Right ventricle myocardium superior (tissue), 1 donor: ENCODE data around the gene ZNF213. TPM values are rescaled to one million over a fixed set of nuclear protein-coding genes. Genes with fewer than 3 reads are reported as not detected.

Source experiments
- ATAC-seq: fragments of 200-7000 bp; cut with Tn5 transposase; one replicate; pipeline ENCODE4 v1.9.1; 2020; ENCODE audit warnings: mild to moderate bottlenecking; ENCODE audit not compliant: poor library complexity
- DNase-seq: peaks from one replicate; pipeline ENCODE4 v3.0.0-alpha.2; 2020
- intact Hi-C: fragments of 100-400 bp; cut with DNase I; formaldehyde crosslinking; loops from one replicate; pipeline ENCODE4 v1.11.2; 2022
- total RNA-seq: library from RNA; stranded (reverse); fragmentation: NEBNext Ultra II Directional; extraction: Animal tissue kit (Norgen Biotek cat#: 25700); gene quantifications from one replicate; pipeline ENCODE4 v1.2.1, GENCODE V29; 2021
- donor health status: DM: no; HTN: yes; CAD: no; lungs with severe emphysema.

ZNF213 gene
- total RNA-seq, 1 donor from 2014 or later, result 6.1 TPM

DNA sequence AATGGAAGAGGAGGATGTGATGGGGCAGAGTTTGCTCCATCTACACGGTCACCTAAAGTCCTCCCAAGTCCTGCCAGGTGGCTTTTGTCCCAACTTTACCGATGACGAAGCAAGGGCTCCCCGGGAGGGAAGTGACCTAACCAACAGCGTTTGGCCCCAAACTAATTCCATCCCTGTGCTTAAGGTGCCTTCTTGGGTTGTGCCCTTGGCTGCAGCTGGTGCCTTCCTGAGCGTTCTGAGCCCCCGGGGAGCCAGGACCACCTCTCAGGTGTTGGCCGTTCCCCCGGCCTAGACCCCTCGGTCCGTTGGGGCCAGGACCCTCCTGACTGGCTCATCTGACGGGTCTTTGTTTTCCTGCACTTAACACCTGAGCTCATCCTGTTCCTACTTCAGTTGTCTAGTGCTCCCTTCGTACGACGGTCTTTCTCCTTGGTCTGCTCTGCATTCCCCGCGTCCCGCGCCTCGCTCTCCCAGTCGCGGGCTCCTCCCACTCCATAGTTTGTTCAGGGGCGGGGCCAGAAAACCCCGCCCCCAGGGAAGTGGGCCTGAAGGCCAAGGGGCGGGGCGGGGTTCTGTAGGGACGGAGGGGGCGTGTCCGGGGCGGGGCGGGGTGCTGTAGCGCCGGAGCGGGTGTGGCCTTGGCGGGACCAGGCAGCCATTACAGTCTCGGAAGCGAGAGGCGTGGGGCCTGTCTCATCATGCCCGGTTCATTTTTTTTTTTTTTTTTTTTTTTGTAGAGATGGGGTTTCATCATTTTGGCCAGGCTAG lies 34.9 kb upstream of the ZNF213 start:
- ATAC-seq, result peak; percentile 94
- intact Hi-C loops, result no loop called here

GRCh38 chr16:3101018-3101840 lies 33.6 kb upstream of the ZNF213 start:
- intact Hi-C loops, result no loop called here
- ATAC-seq, result no peak
- no peak for DNase-seq

More for the DNA sequence above, 34.9 kb upstream of the ZNF213 start:
- peak; percentile 96 for DNase-seq

DNA sequence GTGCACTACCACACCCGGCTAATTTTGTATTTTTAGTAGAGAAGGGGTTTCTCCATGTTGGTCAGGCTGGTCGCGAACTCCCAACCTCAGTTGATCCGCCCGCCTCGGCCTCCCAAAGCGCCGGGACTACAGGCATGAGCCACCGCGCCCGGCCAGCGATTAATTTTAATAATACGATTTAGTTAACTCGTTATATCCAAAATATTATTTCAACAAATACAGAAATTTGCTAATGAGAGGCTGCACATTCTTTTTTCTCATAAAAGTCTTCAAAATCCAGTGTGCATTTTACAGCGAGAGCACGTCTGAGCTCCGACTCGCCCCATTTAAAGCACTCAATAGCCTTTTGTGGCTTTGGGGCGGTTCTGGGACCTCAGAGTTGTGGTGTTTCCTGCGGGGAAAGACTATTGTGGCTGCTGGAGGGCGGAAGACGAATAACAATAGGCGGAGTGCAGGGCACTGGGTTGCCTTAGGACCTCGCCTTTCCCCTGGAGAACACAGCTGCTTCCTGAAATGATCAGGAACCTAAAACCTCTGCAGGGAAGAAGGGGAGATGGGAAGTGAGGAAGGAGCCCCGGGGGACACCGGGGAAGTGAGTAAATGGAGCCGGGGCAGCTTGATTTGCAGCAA lies 32.9 kb upstream of the ZNF213 start:
- intact Hi-C loops, result no loop called here
- ATAC-seq, result peak; percentile 9

GRCh38 chr16:3106205-3106928 lies 28.5 kb upstream of the ZNF213 start:
- DNase-seq, result peak; percentile 93
- peak; percentile 98 for ATAC-seq
- intact Hi-C loops, result no loop called here

More for the DNA sequence above, 32.9 kb upstream of the ZNF213 start:
- peak; percentile 63 for DNase-seq

GRCh38 chr16:3112058-3112880 lies 22.6 kb upstream of the ZNF213 start, which contains the start of gene ZNF205:
Gene ZNF205 (plus strand): TSS chr16:3112586. CDS start chr16:3113431, 845 bp downstream.
- DNase-seq (peak; percentile 83), ATAC-seq (peak; percentile 96)
- intact Hi-C loops, result loop anchor here (5.0 kb wide), 1 partner anchor 50 kb away; no protein-coding TSS in a partner anchor

DNA sequence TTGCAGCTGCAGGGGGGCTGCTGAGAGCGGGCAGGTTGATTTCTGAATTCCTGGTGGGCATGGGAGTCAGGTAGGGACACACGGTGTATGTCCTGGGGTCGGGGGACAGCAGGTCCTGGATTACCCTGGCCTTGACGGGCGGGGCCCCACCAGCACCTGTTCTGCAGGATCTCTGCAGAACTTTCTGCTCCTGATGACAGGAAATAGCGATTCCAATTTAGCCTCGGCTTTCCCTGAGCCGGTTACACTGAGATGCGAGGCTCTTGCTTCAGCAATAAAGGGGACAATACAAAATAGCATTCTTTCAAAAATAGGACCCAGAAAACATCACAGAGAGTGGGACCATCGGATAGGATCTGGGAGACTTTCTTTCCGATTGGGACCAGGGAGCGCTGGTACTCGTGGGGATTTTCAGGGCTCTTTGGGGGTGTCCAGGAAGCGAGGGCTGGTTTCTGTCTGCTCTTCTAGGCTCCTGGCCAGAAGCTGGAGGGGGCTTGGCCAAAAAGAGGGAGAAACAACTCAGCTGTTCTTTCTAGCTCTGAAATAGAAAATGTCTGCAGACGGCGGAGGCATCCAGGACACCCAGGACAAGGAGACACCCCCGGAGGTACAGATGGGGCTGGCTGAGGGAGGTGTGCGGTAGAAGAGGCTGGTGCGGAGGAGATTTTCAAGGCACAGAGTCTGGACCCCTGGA lies 21.8 kb upstream of the ZNF213 start:
- peak; percentile 30 for ATAC-seq
- intact Hi-C loops, result loop anchor here (5.0 kb wide), 1 partner anchor 51 kb away; no protein-coding TSS in a partner anchor
- DNase-seq, result no peak

- intact Hi-C loops, result loop anchor here (5.0 kb wide), 1 partner anchor 52 kb away; no protein-coding TSS in a partner anchor
- DNase-seq (no peak), ATAC-seq (no peak)
These were observed 20.9 kb upstream of the ZNF213 start for GRCh38 chr16:3113765-3114479.

DNA sequence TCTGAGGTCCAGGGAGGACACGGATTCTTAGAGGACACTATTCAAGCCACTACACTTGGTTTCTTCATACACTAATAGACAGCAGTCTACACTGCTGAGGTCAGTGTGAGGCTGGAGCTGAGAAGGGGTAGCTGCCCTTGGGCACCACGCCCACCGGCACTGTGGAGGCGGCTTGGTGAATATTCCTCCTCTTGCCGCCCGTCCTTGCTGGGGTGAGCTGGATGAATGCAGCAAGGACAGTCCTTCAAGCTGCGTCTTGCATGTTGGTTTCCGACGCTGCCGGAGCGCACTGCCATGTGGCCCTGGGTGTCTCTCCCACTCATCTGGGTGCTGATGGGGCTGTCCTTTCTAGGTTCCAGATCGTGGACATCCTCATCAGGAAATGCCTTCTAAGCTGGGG lies 19.8 kb upstream of the ZNF213 start:
- ATAC-seq (no peak), DNase-seq (no peak)
- intact Hi-C loops, result no loop called here

DNA sequence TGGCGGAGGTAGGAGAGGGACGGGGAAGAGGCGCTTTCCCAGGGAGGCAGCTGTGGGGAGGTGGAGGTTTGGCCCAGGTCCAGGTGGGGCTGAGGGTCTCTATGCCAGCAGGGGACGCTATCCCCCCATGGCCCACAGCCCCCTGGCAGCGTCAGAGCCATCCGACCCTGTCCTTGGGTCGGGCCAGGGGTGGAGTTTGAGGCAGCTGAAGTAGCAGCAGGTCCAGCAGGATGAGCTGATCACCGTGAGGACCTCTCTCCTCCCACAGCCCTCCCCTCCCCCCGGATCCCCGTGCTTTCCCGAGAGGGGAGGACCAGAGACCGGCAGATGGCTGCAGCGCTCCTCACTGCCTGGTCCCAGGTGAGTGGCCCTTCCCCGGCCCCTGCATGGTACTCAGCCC lies 19.3 kb upstream of the ZNF213 start:
- intact Hi-C loops, result no loop called here
- DNase-seq, result no peak
- no peak for ATAC-seq

DNA sequence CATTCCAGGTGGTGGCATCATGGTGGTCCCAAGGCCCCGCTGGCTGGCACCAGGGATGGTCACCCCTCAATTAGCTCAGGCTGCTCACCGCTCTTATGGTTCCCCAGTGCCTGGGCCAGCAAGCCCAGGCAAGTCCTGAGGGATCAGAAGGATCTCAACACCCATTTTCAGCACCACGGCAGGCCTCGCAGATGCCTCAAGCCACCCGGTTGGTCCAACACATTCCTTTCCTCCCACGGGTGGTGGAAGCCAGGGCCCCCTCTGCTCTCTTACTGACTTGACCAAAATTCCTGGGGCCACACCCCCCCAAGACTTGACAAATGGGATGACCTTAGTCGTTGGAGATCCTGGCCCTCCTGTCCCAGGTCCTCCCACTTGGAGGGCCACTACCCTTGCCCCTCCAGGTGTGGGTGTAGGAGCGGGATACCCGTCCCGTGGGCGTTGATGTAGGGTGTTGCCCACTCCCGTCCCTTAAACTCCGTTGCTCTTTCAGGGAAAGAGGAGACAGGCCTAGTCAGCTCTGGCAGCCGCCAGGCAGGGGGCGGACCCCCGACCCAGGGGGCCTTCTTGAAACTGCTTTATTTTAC lies 16.5 kb upstream of the ZNF213 start:
- intact Hi-C loops, result no loop called here
- no peak for ATAC-seq
- no peak for DNase-seq

GRCh38 chr16:3118846-3119245 lies 16.0 kb upstream of the ZNF213 start:
- ATAC-seq, result no peak
- DNase-seq, result no peak
- intact Hi-C loops, result no loop called here

DNA sequence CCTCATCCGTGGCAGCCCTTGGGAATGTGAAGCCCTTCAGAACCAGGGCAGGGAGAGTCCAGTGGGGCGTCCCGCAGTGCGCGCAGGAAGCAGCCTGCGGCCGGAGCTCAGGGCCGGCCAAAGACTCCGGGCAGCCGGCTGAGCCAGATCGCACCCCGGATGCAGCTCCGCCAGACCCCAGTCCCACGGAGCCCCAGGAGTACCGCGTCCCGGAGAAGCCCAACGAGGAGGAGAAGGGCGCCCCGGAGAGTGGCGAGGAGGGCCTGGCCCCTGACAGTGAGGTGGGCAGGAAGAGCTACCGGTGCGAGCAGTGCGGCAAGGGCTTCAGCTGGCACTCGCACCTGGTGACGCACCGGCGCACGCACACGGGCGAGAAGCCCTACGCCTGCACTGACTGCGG lies 15.5 kb upstream of the ZNF213 start:
- intact Hi-C loops, result no loop called here
- DNase-seq, result no peak

GRCh38 chr16:3119701-3120408 lies 15.0 kb upstream of the ZNF213 start:
- intact Hi-C loops, result no loop called here
- DNase-seq (no peak), ATAC-seq (no peak)

More for the DNA sequence above, 15.5 kb upstream of the ZNF213 start:
- no peak for ATAC-seq

DNA sequence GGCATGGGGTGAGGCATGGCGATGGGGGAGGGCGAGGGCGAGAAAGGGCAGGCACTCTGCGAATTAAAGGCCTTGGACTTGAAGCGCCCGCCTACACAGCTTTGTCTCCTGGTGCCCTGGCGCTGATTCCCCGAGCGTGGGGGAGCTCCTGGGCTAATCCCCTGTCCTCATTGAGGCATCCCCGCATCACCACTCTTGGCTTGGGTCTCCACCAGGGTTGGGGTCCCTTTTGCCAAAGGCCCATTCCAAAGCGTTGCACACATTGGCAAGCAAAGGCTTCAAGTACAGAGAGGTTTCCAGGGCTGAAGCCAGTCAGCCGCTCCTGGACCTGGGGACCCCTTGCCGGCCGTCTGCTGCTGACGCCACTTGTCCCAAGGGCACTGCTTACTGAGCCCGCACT lies 14.4 kb upstream of the ZNF213 start:
- ATAC-seq (no peak), DNase-seq (no peak)
- intact Hi-C loops, result no loop called here

DNA sequence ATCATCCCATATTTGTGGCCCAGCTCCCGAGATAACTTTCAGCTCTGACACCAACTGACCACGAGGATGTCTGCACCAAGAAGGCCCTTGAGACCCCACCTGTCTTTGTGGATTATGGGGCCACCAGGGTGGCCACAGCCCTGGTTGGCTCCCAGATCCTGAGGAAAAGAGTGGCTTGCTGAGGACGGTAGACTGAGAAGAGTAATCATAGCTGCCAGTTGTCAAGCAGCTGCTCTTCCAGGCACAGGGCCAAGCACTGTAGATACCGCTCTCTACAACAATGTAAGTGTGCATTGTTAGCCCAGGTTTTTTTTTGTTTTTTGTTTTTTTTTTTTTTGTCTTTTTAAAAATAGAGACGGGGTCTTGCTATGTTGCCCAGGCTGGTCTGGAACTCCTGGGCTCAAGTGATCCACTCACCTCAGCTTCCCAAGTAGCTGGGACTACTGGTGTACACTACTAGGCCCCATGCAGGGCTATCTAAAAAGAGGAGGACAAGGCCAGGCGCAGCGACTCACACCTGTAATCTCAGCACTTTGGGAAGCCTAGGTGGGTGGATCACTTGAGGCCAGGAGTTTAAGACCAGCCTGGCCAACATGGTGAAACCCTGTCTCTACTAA lies 12.9 kb upstream of the ZNF213 start:
- ATAC-seq (no peak), DNase-seq (no peak)
- intact Hi-C loops, result no loop called here
